Astrocyte (in vitro differentiated cells and primary cell): Measurements from ENCODE around the gene CDKN1C. TPM values are rescaled to one million over a fixed set of nuclear protein-coding genes. Genes with fewer than 3 reads are reported as not detected.

Experiments used
- DNase-seq: peaks from one replicate; pipeline ENCODE4 v3.0.0-alpha.2; 2010; ENCODE audit warnings: low read depth
- FAIRE-seq: peaks from 2 replicates; lab custom pipeline; 2011; peaks lifted over from hg19 to GRCh38; lab: Jason Lieb, UNC
- H2AFZ ChIP-seq: 2 replicates; pipeline ENCODE4 v1.6.0; 2012; ENCODE audit warnings: low read depth, low read length, inconsistent platforms
- H3K27ac ChIP-seq: 2 replicates; pipeline ENCODE4 v1.5.1; 2011; ENCODE audit warnings: low read depth, low read length, inconsistent platforms
- H3K27me3 ChIP-seq: 2 replicates; pipeline ENCODE4 v1.6.0; 2011; ENCODE audit warnings: low read length, inconsistent platforms; ENCODE audit not compliant: insufficient read depth
- H3K36me3 ChIP-seq: 2 replicates; pipeline ENCODE4 v1.5.1; 2011; ENCODE audit warnings: low read length, inconsistent platforms; ENCODE audit not compliant: insufficient read depth
- H3K4me1 ChIP-seq: 2 replicates; pipeline ENCODE4 v1.5.1; 2011; ENCODE audit warnings: low read length, inconsistent platforms; ENCODE audit not compliant: insufficient read depth
- H3K4me2 ChIP-seq: 2 replicates; pipeline ENCODE4 v1.6.0; 2012; ENCODE audit warnings: low read length, inconsistent platforms
- H3K4me3 ChIP-seq: 2 replicates; pipeline ENCODE4 v1.5.1; 2011; ENCODE audit warnings: low read depth, mild to moderate bottlenecking, low read length, inconsistent platforms; ENCODE audit not compliant: insufficient read depth
- H3K79me2 ChIP-seq: 2 replicates; pipeline ENCODE4 v1.6.0; 2012; ENCODE audit warnings: mild to moderate bottlenecking, low read length, inconsistent platforms; ENCODE audit not compliant: insufficient read depth
- H3K9ac ChIP-seq: 2 replicates; pipeline ENCODE4 v1.6.0; 2012; ENCODE audit warnings: mild to moderate bottlenecking, low read length, inconsistent platforms
- H3K9me3 ChIP-seq: 2 replicates; pipeline ENCODE4 v1.5.1; 2012; ENCODE audit warnings: low read depth, mild to moderate bottlenecking, low read length, inconsistent platforms; ENCODE audit not compliant: insufficient read depth
- H4K20me1 ChIP-seq: 2 replicates; pipeline ENCODE4 v1.6.0; 2012; ENCODE audit warnings: low read length, inconsistent platforms; ENCODE audit not compliant: insufficient read depth
- H3K27ac Mint-ChIP-seq: one replicate; pipeline ENCODE4 v1.8.0; 2021; ENCODE audit warnings: mild to moderate bottlenecking, mixed read lengths; ENCODE audit not compliant: unreplicated experiment
- H3K27me3 Mint-ChIP-seq: one replicate; pipeline ENCODE4 v1.8.0; 2021; ENCODE audit warnings: low read depth, mixed read lengths; ENCODE audit not compliant: unreplicated experiment
- H3K36me3 Mint-ChIP-seq: one replicate; pipeline ENCODE4 v1.8.0; 2021; ENCODE audit warnings: low read depth, mixed read lengths; ENCODE audit not compliant: unreplicated experiment
- H3K4me1 Mint-ChIP-seq: one replicate; pipeline ENCODE4 v1.8.0; 2021; ENCODE audit warnings: low read depth, mixed read lengths; ENCODE audit not compliant: unreplicated experiment
- H3K4me3 Mint-ChIP-seq: one replicate; pipeline ENCODE4 v1.8.0; 2021; ENCODE audit warnings: mild to moderate bottlenecking, moderate library complexity, mixed read lengths; ENCODE audit not compliant: unreplicated experiment
- H3K9me3 Mint-ChIP-seq: one replicate; pipeline ENCODE4 v1.8.0; 2021; ENCODE audit warnings: mild to moderate bottlenecking, mixed read lengths; ENCODE audit not compliant: unreplicated experiment
- CTCF ChIP-seq: IDR thresholded peaks from 2 replicates; pipeline ENCODE4 v1.5.1; 2011; ENCODE audit warnings: low read depth, mild to moderate bottlenecking, inconsistent platforms, low read length, moderate library complexity; ENCODE audit not compliant: insufficient read depth
- EZH2 ChIP-seq: IDR thresholded peaks from 2 replicates; pipeline ENCODE4 v1.6.1; 2012; ENCODE audit warnings: mild to moderate bottlenecking, low read length, inconsistent platforms; ENCODE audit not compliant: insufficient read depth
- total RNA-seq: library from RNA; stranded (reverse); gene quantifications from 2 replicates; pipeline ENCODE4 v1.2.1, GENCODE V29; 2021

Gene CDKN1C
- total RNA-seq, 1 donor from 2014 or later, result 7.5 TPM

GRCh38 chr11:2858995-2859698 is 26.4 kb downstream of the CDKN1C start:
- DNase-seq, result no peak
- Mint-ChIP-seq H3K27me3 (peaks cover 62% of the 10 kb centered on the region), H3K27ac (no peak overlapping the region), H3K9me3 (no peaks in the 10 kb centered on the region), H3K4me1 (no peaks in the 10 kb centered on the region), H3K36me3 (no peaks in the 10 kb centered on the region), H3K4me3 (no peak overlapping the region)
- TF ChIP-seq CTCF (no peak), EZH2 (no peak)
- Histone ChIP-seq H3K36me3 (no peaks in the 10 kb centered on the region), H3K79me2 (no peaks in the 10 kb centered on the region), H3K9ac (no peak overlapping the region), H3K4me1 (no peaks in the 10 kb centered on the region), H3K4me3 (no peak overlapping the region), H3K9me3 (no peaks in the 10 kb centered on the region), H4K20me1 (no peaks in the 10 kb centered on the region), H2AFZ (no peak overlapping the region), H3K27me3 (peaks cover 25% of the 10 kb centered on the region), H3K27ac (no peak overlapping the region), H3K4me2 (no peak overlapping the region)
- no peak for FAIRE-seq

- Histone ChIP-seq H3K27me3 (peaks cover 21% of the 10 kb centered on the region), H3K79me2 (no peaks in the 10 kb centered on the region), H4K20me1 (no peaks in the 10 kb centered on the region), H3K9ac (no peak overlapping the region), H3K4me2 (no peak overlapping the region), H3K4me1 (no peaks in the 10 kb centered on the region), H2AFZ (no peak overlapping the region), H3K27ac (no peak overlapping the region), H3K9me3 (no peaks in the 10 kb centered on the region), H3K4me3 (no peak overlapping the region), H3K36me3 (no peaks in the 10 kb centered on the region)
- H3K27ac Mint-ChIP-seq, result no peak overlapping the region
- no peak overlapping the region for H3K4me3 Mint-ChIP-seq
- no peaks in the 10 kb centered on the region for H3K36me3 Mint-ChIP-seq
- H3K27me3 Mint-ChIP-seq, result peaks cover 63% of the 10 kb centered on the region
- H3K4me1 Mint-ChIP-seq, result no peaks in the 10 kb centered on the region
- DNase-seq (no peak), FAIRE-seq (no peak)
- TF ChIP-seq EZH2, result no peak
- no peak for TF ChIP-seq CTCF
- no peaks in the 10 kb centered on the region for H3K9me3 Mint-ChIP-seq
These were observed 27.7 kb downstream of the CDKN1C start for GRCh38 chr11:2857918-2858317.

GRCh38 chr11:2857276-2857675 is 28.3 kb downstream of the CDKN1C start:
- Histone ChIP-seq H3K36me3 (no peaks in the 10 kb centered on the region), H3K4me3 (no peak overlapping the region), H3K4me1 (no peaks in the 10 kb centered on the region), H3K9ac (no peak overlapping the region), H3K4me2 (no peak overlapping the region), H4K20me1 (no peaks in the 10 kb centered on the region), H2AFZ (no peak overlapping the region), H3K79me2 (no peaks in the 10 kb centered on the region), H3K27me3 (peaks cover 21% of the 10 kb centered on the region), H3K27ac (no peak overlapping the region), H3K9me3 (no peaks in the 10 kb centered on the region)
- no peaks in the 10 kb centered on the region for H3K36me3 Mint-ChIP-seq
- no peak for TF ChIP-seq CTCF
- peaks cover 63% of the 10 kb centered on the region for H3K27me3 Mint-ChIP-seq
- no peak overlapping the region for H3K4me3 Mint-ChIP-seq
- no peak for DNase-seq
- no peaks in the 10 kb centered on the region for H3K9me3 Mint-ChIP-seq
- H3K27ac Mint-ChIP-seq, result no peak overlapping the region
- H3K4me1 Mint-ChIP-seq, result no peaks in the 10 kb centered on the region
- no peak for FAIRE-seq
